D721Med (cell line): ENCODE measurements around the gene FBXW11.
"Not testable (repeated sequence)": the region's sequence is repeated elsewhere in the genome, so short reads cannot be mapped to it uniquely, and the experiment has no call there.

Experiments used
- DNase-seq: peaks from one replicate; pipeline ENCODE4 v3.0.0; 2011; ENCODE audit warnings: low spot score; ENCODE audit not compliant: insufficient read length
- FAIRE-seq: peaks from 2 replicates; lab custom pipeline; 2011; peaks lifted over from hg19 to GRCh38; lab: Jason Lieb, UNC
- TF ChIP-seq, protein P1 (sequence below): IDR thresholded peaks from 2 replicates; pipeline ENCODE4 v1.5.1; 2012; ENCODE audit warnings: mild to moderate bottlenecking, control low read depth; ENCODE audit not compliant: insufficient read depth; ENCODE audit errors: missing control alignments

Gene FBXW11

DNA sequence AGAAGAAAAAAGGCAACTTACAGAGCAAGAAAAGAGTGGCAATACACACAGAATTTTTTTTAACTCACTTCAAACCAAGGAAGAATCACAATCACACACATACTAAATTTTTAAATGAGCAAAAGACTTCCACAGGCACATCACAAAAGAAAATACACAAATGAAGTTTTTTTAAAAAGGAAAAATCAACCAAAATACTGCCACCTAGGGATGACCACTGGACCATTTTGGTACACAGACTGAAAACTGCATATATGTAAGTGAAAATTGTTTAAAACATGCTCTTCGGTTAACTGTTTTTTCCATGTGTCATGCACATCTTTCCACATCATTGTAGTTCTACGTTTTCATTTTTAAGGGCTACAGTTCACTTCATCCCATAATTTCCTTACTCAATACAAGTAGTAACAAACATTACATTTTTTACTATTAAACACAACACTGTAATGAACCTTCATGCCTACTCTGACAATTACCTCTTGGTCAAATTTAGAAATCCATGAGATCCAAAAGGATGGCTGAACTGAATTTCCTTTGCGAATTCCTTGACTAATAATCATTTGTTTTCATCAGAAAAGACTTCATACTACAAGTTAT, 79.0 kb downstream of the FBXW11 start:
- TF ChIP-seq, protein P1, sequence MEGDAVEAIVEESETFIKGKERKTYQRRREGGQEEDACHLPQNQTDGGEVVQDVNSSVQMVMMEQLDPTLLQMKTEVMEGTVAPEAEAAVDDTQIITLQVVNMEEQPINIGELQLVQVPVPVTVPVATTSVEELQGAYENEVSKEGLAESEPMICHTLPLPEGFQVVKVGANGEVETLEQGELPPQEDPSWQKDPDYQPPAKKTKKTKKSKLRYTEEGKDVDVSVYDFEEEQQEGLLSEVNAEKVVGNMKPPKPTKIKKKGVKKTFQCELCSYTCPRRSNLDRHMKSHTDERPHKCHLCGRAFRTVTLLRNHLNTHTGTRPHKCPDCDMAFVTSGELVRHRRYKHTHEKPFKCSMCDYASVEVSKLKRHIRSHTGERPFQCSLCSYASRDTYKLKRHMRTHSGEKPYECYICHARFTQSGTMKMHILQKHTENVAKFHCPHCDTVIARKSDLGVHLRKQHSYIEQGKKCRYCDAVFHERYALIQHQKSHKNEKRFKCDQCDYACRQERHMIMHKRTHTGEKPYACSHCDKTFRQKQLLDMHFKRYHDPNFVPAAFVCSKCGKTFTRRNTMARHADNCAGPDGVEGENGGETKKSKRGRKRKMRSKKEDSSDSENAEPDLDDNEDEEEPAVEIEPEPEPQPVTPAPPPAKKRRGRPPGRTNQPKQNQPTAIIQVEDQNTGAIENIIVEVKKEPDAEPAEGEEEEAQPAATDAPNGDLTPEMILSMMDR = no peak
- FAIRE-seq (peak; percentile 58), DNase-seq (no peak)

DNA sequence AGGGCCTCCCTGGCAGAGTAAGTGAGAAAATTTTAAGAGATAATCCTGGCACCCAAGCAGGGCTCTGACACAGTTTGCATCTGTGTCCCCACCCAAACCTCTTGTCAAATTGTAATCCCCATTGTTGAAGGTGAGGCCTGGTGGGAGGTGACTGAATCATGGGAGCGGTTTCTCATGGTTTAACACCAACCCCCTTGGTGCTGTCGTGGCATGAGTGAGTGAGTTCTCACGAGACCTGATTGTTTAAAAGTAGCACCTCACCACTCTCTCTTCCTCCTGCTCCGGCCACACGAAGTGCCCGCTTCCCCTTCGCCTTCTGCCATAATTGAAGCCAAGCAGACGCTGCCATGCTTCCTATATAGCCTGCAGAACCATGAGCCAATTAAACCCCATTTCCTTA, 80.1 kb downstream of the FBXW11 start:
- no peak for FAIRE-seq
- TF ChIP-seq, protein P1 = no peak
- DNase-seq = no peak

DNA sequence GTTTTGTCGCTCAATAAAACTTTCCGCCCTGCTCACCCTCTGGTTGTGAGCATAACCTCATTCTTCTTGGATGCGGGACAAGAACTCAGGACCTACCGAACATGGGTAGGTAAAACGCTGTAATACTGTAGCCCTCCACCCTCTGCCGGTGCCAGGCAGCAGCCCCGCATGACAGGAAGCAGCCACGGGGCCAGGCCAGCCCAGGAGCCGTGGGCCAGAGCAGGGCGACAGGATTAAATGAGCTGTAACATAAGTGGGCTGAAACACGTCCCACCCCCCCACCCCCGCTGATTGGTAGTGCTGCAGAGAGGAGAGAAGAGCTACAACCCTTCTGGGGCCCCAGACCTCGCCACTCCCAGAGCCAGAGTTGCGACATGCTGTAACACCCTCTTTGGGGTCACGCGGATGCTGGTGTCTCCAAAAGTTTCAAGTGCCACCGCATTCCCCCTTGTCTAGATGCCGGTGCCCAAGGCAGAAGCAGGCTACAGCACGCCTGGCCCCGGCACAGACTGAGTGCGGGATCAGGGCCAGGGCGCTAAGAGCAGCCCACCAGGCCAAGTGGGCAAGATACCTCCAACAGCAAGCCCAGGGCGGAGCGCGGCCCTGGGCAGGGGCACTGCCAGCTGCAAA, 81.8 kb downstream of the FBXW11 start:
- DNase-seq (no peak), FAIRE-seq (no peak)
- TF ChIP-seq, protein P1 = no peak

DNA sequence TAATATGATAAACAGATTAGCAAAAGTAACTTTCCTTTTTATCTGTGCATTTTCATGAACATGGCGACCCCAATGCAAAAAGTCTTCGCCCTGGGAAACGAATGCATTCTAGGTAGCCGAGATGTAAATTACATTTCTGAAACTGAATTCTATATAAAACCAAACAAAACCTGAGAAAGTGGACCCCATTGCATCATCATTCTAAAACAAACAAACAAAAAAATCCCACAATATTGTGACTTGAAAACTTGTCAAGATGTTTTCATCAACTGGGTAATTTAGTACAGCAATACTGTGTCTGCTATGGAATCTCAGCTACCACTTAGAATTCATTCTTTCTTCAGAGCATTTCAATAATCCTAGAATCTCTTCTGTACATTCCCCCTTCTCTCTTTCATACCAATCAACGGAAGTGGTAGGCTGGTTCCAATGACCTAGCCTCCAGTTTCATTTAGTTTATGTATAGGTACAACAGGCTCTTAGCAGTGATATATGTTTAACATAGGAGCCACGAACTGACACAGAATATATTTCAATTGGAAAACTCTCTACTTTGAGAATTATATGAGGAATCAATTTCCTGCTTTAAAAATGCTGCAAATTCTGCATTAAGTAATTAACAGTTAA, 85.6 kb downstream of the FBXW11 start:
- DNase-seq (no peak), FAIRE-seq (no peak)
- TF ChIP-seq, protein P1 = no peak

DNA sequence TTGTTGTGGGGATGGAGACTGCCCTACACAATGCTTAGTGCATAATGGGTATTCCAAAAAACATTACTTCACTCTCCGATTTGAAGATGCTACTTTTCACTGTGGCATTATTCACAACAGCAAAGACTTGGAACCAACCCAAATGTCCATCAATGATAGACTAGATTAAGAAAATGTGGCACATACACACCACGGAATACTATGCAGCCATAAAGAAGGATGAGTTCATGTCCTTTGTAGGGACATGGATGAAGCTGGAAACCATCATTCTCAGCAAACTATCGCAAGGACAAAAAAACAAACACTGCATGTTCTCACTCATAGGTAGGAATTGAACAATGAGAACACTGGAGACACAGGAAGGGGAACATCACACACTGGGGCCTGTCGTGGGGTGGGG, 90.7 kb downstream of the FBXW11 start:
- not testable (repeated sequence) for DNase-seq, FAIRE-seq

DNA sequence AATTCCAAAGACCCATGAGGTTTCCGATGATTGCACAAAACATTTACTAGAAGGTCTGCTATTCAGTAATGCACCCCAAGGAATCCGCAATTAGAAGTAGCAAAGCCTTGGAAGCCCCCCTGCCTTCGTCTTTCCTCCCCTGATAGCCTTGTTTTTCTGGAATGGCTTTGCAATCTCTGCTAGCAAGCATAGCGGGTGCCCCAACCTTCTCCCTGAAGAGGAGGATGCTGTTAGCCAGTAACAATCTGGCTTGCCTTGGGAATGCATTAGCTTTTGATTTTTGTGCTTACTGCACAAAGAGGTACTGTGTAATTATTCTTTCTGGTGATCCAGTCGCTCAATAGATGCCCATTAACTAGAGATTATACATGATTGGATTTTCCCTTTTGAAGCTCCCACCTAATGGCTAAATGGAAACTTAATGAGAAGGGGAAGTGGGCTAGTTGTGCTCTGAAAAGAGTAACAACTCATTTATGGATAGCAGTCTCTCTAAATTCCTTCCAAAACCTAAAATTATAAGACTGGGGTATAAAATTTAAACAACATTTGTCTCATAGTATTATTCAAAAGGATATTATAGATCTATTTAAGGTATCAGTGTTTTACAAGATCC, 91.6 kb downstream of the FBXW11 start:
- DNase-seq = no peak
- TF ChIP-seq, protein P1 = no peak
- FAIRE-seq = no peak

DNA sequence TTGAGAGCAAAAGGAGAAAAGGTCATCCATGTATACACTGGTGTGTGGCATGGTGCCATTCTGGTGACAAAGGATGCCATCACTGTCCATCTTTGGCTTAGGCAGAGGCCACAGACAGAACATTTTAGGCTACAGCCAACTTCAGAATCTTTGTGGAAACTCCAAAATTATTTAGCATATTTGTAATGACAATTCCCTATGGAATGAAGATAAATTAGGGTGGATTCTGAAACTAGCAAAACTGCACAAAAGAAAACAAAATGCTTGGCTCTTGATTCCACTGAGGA, 92.5 kb downstream of the FBXW11 start:
- no peak for FAIRE-seq
- no peak for DNase-seq
- TF ChIP-seq, protein P1 = no peak
